ENCODE data around the gene PTPRU. TPM values are rescaled to one million over a fixed set of nuclear protein-coding genes. Genes with fewer than 3 reads are reported as not detected.
A peak's percentile ranks its signal among the peaks of the same experiment; 100 is the strongest.

PTPRU gene
- polyA plus RNA-seq, 1 of the 3 experiments (the other 2 are of a cell fraction) = 3.5 TPM

DNA sequence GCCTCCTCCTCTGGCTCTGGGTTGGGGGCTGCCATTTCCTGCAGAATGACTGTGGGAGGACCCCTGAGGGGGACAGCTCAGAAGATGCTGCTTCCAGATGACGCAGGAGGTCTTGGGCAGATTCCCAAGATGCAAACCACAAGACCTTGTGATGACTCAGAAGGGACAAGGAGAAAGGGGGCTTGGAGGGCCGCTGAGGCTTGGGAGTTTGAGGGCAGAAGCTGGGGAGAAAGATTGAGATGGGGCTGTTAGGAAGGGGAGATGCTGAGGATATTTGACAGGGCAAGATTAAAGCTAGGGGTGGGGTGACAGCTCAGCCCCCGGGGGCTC is 7.5 kb downstream of the PTPRU start:
- no peaks in the 10 kb centered on the region for H3K9me2 ChIP-seq
- no peaks in the 10 kb centered on the region for H3K27me3 ChIP-seq (ENCODE audit: insufficient read depth)
- H3K4me3 ChIP-seq (ENCODE audit: low read depth in 2 of 2, low read length in 1 of 2) = no peak overlapping the region
- no peaks in the 10 kb centered on the region for H3F3A ChIP-seq (replicated peaks; ENCODE audit: insufficient read depth)
- 40% methylated on average over 3 of the region's 3 CpGs for WGBS (ENCODE audit: low lambda C conversion rate)
- no peaks in the 10 kb centered on the region for H4K20me1 ChIP-seq (ENCODE audit: insufficient read depth)
- no peak for TF ChIP-seq TEAD4 (IDR thresholded peaks at IDR 0.05; ENCODE audit: borderline replicate concordance, insufficient read depth)
- TF ChIP-seq POLR2AphosphoS5 (IDR thresholded peaks at IDR 0.05; ENCODE audit: low read depth, low read length) = no peak
- TF ChIP-seq NFIC (IDR thresholded peaks at IDR 0.05; ENCODE audit: borderline replicate concordance) = peak; percentile 25; the same call in 1 of the 2 replicates
- TF ChIP-seq RXRA (IDR thresholded peaks at IDR 0.05; ENCODE audit: borderline replicate concordance, low read depth) = no peak
- 0 out of 2 replicates have a peak, but pooled peaks have one; percentile 10 for TF ChIP-seq TCF12 (IDR thresholded peaks at IDR 0.05)
- TF ChIP-seq FOSL2 (IDR thresholded peaks at IDR 0.05; ENCODE audit: borderline replicate concordance, low read depth) = 0 out of 2 replicates have a peak, but pooled peaks have one; percentile 36
- TF ChIP-seq, protein P1, sequence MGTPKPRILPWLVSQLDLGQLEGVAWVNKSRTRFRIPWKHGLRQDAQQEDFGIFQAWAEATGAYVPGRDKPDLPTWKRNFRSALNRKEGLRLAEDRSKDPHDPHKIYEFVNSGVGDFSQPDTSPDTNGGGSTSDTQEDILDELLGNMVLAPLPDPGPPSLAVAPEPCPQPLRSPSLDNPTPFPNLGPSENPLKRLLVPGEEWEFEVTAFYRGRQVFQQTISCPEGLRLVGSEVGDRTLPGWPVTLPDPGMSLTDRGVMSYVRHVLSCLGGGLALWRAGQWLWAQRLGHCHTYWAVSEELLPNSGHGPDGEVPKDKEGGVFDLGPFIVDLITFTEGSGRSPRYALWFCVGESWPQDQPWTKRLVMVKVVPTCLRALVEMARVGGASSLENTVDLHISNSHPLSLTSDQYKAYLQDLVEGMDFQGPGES (IDR thresholded peaks at IDR 0.05; ENCODE audit: low read depth, low read length) = no peak
- TF ChIP-seq, protein P2, sequence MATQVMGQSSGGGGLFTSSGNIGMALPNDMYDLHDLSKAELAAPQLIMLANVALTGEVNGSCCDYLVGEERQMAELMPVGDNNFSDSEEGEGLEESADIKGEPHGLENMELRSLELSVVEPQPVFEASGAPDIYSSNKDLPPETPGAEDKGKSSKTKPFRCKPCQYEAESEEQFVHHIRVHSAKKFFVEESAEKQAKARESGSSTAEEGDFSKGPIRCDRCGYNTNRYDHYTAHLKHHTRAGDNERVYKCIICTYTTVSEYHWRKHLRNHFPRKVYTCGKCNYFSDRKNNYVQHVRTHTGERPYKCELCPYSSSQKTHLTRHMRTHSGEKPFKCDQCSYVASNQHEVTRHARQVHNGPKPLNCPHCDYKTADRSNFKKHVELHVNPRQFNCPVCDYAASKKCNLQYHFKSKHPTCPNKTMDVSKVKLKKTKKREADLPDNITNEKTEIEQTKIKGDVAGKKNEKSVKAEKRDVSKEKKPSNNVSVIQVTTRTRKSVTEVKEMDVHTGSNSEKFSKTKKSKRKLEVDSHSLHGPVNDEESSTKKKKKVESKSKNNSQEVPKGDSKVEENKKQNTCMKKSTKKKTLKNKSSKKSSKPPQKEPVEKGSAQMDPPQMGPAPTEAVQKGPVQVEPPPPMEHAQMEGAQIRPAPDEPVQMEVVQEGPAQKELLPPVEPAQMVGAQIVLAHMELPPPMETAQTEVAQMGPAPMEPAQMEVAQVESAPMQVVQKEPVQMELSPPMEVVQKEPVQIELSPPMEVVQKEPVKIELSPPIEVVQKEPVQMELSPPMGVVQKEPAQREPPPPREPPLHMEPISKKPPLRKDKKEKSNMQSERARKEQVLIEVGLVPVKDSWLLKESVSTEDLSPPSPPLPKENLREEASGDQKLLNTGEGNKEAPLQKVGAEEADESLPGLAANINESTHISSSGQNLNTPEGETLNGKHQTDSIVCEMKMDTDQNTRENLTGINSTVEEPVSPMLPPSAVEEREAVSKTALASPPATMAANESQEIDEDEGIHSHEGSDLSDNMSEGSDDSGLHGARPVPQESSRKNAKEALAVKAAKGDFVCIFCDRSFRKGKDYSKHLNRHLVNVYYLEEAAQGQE (IDR thresholded peaks at IDR 0.05; ENCODE audit: low read depth, low read length) = no peak
- no peak for TF ChIP-seq CHD2 (IDR thresholded peaks at IDR 0.05; ENCODE audit: low read length, partially characterized antibody)
- ChIA-PET CTCF (interaction anchor here (1.0 to 5.1 kb wide), 8 partner anchors 15 to 873 kb away, joined by 3 to 23 read pairs (median 4); no protein-coding TSS in a partner anchor), POLR2A (no interaction called here)
- no peaks in the 10 kb centered on the region for H3K79me2 ChIP-seq (ENCODE audit: insufficient read depth)
- no peak overlapping the region for H3K27ac ChIP-seq (ENCODE audit: low read depth in 2 of 2, low read length in 1 of 2)
- H3K4me2 ChIP-seq = peak overlapping the region; percentile 26; the same call in 1 of the 2 replicates
- H3K36me3 ChIP-seq (replicated peaks in 1 of 2; ENCODE audit: control insufficient read depth in 1 of 2, insufficient read depth in 2 of 2, low read length in 1 of 2) = no peaks in the 10 kb centered on the region
- H3K9ac ChIP-seq = no peak overlapping the region
- no peaks in the 10 kb centered on the region for H3K9me3 ChIP-seq
- peaks cover 6 to 71% of the 10 kb centered on the region in 2 experiments; a peak in 2 of 4 replicates for H3K4me1 ChIP-seq (ENCODE audit: control insufficient read depth in 1 of 2, insufficient read depth in 2 of 2, low read depth in 1 of 2, low read length in 1 of 2)
- no peak for DNase-seq
- no peak overlapping the region for H2AFZ ChIP-seq (ENCODE audit: low read depth)

DNA sequence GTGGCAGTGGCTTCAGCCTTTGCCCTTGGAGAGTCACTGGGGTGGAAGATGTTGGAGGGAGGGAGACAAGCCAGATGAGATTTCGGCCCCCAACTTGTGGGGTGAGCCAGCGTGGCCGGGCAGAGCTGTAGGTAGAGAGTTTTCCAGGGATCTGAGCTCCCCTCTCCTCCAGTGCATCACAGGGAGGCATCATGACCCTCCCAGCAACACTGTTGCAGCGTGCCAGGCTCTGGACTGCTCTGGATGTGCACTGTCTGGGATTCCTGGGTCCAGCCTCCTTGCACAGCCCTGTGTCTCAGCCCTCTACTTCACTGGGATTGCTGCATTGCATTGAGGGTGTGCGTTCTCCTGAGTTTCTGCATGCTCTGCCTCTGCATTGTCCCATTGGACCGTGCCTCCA is 8.9 kb downstream of the PTPRU start:
- no peaks in the 10 kb centered on the region for H3K9me3 ChIP-seq
- H3K4me1 ChIP-seq (ENCODE audit: control insufficient read depth in 1 of 2, insufficient read depth in 2 of 2, low read depth in 1 of 2, low read length in 1 of 2) = peaks cover 6 to 69% of the 10 kb centered on the region in 2 experiments; a peak in 2 of 4 replicates
- H3K79me2 ChIP-seq (ENCODE audit: insufficient read depth) = no peaks in the 10 kb centered on the region
- no peaks in the 10 kb centered on the region for H3F3A ChIP-seq (replicated peaks; ENCODE audit: insufficient read depth)
- H3K36me3 ChIP-seq (replicated peaks in 1 of 2; ENCODE audit: control insufficient read depth in 1 of 2, insufficient read depth in 2 of 2, low read length in 1 of 2) = no peaks in the 10 kb centered on the region
- no peak for DNase-seq
- H3K4me3 ChIP-seq (ENCODE audit: low read depth in 2 of 2, low read length in 1 of 2) = no peak overlapping the region
- no peaks in the 10 kb centered on the region for H4K20me1 ChIP-seq (ENCODE audit: insufficient read depth)
- ChIA-PET CTCF (interaction anchor here (0.5 to 5.1 kb wide), 31 partner anchors 9 to 1463 kb away, joined by 3 to 23 read pairs (median 4); no protein-coding TSS in a partner anchor), POLR2A (no interaction called here)
- WGBS (ENCODE audit: low lambda C conversion rate) = 66% methylated on average over 5 of the region's 6 CpGs
- no peaks in the 10 kb centered on the region for H3K9me2 ChIP-seq
- no peak overlapping the region for H3K4me2 ChIP-seq
- peak overlapping the region in 1 of 2 experiments; percentile 6; a peak in 1 of 4 replicates for H3K27ac ChIP-seq (ENCODE audit: low read depth in 2 of 2, low read length in 1 of 2)
- no peak overlapping the region for H2AFZ ChIP-seq (ENCODE audit: low read depth)
- no peak for TF ChIP-seq GABPA (IDR thresholded peaks at IDR 0.05; ENCODE audit: low read depth)
- TF ChIP-seq TAF1 (IDR thresholded peaks at IDR 0.05; ENCODE audit: borderline replicate concordance, low read depth, low read length) = no peak
- no peak for TF ChIP-seq JUND (IDR thresholded peaks at IDR 0.05)
- no peak for TF ChIP-seq EZH2phosphoT487 (IDR thresholded peaks at IDR 0.05; ENCODE audit: borderline replicate concordance, low read depth)
- TF ChIP-seq FOSL2 (IDR thresholded peaks at IDR 0.05; ENCODE audit: borderline replicate concordance, low read depth) = no peak
- no peak for TF ChIP-seq POLR2AphosphoS5 (IDR thresholded peaks at IDR 0.05; ENCODE audit: low read depth, low read length)
- TF ChIP-seq FOXJ3 (CRISPR knock-in tag; IDR thresholded peaks at IDR 0.05) = no peak
- no peak for TF ChIP-seq MEF2A (IDR thresholded peaks at IDR 0.05; ENCODE audit: borderline replicate concordance, low read depth)
- no peak for TF ChIP-seq GATA2 (CRISPR knock-in tag; IDR thresholded peaks at IDR 0.05)
- TF ChIP-seq, protein P3, sequence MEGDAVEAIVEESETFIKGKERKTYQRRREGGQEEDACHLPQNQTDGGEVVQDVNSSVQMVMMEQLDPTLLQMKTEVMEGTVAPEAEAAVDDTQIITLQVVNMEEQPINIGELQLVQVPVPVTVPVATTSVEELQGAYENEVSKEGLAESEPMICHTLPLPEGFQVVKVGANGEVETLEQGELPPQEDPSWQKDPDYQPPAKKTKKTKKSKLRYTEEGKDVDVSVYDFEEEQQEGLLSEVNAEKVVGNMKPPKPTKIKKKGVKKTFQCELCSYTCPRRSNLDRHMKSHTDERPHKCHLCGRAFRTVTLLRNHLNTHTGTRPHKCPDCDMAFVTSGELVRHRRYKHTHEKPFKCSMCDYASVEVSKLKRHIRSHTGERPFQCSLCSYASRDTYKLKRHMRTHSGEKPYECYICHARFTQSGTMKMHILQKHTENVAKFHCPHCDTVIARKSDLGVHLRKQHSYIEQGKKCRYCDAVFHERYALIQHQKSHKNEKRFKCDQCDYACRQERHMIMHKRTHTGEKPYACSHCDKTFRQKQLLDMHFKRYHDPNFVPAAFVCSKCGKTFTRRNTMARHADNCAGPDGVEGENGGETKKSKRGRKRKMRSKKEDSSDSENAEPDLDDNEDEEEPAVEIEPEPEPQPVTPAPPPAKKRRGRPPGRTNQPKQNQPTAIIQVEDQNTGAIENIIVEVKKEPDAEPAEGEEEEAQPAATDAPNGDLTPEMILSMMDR (IDR thresholded peaks at IDR 0.05) = no peak
- H3K9ac ChIP-seq = no peak overlapping the region
- no peaks in the 10 kb centered on the region for H3K27me3 ChIP-seq (ENCODE audit: insufficient read depth)

All from SK-N-SH (cell line).